GM15510 (cell line): ENCODE data around the gene PARP16.

ENCODE experiments used
- POLR2A ChIP-seq: IDR thresholded peaks from 3 replicates; pipeline ENCODE4 v1.6.1; 2011; ENCODE audit warnings: borderline replicate concordance; ENCODE audit not compliant: insufficient read length; ENCODE audit errors: extremely low read depth

The PARP16 gene

DNA sequence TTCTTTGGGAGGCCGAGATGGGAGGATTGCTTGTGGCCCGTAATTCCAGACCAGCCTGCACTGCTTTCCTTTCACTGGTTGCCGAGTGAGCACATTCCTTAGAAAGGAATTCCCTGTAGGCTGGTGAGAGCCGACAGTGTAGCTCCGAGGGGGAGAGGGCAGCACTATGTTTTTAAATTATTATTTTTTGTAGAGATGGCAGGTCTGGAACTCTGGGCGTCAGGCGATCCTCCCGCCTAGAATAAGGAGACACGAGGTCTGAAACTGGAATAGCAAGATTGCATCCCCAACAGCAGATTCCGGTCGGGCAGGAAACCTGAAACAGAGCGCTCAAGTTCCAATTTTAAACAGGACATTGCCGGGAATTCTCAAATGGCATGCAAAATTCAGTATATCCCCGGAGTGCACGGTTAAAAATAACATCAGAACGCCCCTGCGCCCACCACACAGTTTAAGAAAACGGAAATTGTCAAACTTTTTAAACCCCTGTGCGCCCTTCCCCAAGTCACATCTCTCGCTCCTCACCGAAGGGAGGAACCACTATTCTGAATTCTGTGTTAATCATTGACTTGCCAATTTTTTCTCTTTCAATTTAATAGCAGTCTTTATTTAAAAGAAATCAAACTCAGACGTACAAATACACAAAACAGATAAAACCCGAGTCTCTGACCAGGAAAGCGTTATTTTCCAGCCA lies 17.2 kb upstream of the PARP16 start:
- TF ChIP-seq POLR2A = no peak

DNA sequence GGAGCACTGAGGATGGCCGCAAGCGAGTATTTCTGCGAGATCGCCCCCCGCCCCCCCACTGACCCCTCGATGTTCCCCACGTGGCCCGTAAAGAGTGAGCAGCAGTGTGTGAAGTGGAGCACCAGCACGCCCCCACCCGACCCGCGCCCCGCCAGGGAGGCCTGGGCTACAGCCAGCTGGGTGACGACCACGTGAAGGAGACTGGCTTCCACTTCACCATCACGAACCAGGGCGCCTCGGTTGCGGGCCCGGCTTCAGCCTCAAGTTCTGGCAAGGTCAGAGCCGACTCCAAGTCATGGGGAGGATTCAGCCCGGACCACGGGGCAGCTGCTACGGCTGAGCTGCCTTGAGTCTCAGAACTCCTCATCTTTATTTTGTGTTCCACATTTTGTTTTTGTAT lies 15.4 kb upstream of the PARP16 start:
- TF ChIP-seq POLR2A = no peak

DNA sequence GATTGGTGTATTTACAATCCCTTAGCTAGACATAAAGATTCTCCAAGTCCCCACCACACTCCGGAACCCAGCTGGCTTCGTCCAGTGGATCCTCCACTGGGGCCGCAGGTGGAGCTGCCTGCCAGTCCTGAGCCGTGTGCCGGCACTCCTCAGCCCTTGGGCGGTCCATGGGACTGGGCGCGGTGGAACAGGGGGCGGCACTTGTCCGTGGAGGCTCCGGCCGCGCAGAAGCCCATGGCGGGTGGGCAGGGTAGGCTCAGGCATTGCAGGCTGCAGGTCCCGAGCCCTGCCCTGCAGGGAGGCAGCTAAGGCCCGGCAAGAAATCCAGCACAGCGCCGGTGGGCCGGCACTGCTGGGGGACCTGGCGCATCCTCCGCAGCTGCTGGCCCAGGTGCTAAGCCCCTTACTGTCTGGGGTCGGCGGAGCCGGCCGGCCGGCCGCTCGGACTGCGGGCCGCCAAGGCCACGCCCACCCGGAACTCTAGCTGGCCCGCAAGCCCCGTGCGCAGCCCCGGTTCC lies 14.3 kb upstream of the PARP16 start:
- no peak for TF ChIP-seq POLR2A

DNA sequence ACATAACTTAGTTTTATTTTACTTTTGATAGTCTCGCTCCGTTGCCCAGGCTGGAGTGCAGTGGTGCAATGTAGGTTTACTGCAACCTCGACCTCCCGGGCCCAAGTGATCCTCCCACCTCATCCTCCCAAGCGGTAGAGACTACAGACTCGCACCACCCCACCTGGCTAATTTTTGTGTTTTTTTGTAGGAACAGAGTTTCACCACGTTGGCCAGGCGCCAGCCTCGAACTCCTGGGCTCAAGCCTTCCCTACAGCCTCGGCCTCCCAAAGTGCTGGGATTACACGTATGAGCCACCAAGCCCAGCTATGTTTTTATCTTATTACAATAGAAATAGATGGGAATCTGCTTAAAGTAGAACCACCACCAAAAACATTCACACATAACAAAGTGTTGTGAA lies 12.0 kb upstream of the PARP16 start:
- no peak for TF ChIP-seq POLR2A

DNA sequence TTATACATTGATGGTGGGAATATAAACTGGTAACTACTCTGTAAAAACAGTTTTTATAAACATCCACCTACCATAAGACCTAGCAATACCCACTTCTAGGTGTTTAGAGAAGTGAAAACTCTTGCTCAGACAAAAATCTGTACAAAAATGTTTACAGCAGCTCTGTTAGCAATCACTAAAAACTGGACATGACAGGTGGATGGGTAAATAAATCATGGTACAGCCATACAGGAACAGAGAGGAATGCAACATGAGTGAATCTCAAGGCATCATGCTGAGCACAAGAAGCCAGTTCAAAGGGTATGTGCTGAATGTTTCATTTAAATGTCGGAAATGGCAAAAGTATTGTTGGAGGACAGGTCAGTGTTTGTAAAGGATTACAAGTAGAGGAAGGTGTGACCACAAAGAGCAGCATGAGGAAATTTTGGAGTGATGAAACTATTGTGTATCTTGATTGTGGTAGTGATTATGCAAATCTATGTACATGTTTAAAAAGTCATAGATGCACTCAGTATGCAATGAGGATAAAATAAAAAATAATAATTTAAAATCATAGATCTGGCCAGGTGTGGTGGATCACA lies 6.3 kb upstream of the PARP16 start:
- no peak for TF ChIP-seq POLR2A

DNA sequence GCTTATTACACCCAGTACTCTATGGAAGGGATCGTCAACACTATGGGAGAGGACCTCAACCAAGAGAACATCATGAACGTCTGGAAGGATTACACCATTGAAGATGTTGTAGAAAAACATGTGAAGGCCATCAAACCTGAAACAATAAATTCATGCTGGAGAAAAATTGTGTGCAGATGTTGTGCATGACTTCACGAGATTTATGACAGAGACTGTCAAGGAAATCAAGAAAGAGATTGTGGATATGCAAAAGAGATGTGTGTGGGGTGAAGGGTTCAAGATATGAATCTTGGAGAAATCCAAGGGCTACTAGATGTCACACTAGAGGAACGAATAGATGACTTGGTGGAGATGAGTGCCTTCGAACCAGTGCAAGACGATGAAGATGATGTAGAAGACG lies 3.5 kb upstream of the PARP16 start:
- TF ChIP-seq POLR2A = no peak

DNA sequence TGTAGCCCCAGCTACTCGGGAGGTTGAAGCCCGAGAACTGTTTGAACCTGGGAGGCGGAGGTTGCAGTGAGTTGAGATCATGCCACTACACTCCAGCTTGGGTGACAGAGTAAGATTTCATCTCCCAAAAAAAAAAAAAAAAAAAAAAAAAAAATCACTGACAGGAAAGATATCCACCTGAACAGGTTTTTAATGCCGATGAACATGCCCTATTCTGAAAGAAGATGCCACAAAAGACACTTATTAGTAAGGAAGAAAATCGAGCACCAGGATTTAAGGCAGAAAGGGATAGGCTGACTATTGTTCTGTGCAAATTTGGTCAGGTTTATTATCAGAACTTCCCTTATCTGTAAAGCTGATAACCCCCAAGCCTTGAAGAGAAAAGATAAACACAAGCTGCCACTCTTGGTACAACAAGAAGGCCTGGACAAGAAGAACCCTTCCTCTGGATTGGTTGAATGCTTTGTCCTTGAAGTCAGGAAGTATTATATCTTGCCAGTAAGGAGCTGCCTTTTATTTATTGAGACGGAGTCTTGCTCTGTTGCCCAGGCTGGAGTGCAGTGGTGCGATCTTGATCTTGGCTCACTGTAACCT lies 2.7 kb upstream of the PARP16 start:
- TF ChIP-seq POLR2A = no peak

DNA sequence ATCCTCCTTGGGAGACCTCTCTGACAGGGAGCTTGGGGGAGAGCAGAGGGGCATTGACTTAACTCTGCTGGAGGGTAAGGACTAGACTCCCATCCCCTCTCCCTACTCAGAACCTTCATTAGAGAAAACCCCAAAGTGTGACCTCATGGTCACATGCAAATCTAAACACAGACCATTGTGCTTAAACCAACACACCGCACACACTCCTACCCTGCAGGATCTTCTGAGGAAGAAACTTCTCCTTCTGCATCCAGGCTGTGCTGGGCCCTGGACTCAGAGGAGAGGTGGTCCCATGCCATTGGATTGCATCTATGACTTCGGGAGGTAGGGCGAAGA lies 805 bp upstream of the PARP16 start:
- no peak for TF ChIP-seq POLR2A

DNA sequence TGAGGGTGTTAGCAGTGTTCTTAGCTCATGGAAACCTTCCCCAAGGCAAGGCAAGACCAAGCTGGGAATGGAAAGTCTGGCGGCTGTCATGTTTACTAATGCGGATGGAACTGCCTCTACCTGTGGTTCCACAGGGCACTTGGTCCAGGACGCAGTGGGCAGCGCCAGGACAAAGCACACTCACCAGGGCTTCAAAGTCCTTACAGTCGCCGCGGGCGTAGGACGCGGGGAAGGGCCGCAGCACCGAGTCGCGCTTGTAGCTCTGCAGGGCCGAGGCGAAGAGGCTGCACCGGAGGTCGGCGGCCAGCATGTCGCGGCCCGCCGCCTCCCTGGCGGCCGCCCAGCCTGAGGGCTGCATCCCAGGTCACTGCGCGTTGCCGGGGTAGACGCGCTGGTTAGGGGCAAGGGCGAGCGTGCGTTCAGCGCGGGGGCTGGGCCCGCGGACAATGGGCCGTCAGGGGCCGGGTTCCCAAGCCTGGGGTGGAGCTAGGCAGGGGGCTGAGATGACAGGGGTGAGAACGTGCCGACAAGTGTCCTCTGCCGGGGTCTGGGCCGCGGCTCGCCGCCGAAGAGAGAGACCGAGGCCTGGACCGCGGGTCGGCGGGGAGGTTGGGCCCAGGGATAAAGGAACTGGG lies 497 bp downstream of the PARP16 start:
- TF ChIP-seq POLR2A = no peak

DNA sequence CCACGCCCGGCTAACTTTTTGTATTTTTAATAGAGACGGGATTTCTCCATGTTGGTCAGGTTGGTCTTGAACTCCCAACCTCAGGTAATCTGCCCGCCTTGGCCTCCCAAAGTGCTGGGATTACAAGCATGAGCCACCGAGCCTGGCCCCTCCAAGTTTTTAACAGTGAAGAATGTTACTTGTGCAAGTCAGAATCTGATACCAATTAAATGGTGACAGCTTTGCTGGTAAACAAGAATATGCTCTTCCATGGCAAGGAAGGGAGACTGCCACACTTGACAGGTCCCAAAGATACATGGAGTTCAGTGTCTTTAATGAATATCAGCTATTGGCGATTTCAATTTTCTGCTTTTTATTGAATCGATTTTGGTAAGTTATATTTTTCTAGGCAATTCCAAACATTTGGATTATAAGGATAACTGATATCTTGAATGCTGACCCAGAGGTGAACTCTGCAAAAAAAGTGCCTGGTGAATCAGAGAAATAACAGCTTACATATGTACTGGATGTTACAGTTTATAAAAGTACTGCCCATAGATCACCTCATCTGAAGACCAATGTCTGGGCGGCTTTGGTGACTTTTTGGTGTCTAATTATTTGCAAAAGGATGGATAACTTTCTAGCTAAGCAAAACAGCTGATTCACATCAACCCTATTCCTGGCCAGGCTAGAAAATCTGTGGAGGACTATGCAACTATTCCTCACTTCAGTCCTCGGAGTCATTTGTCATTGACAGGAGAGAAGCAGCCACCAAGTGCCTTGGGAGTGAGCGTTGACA lies 1.2 kb downstream of the PARP16 start:
- no peak for TF ChIP-seq POLR2A

DNA sequence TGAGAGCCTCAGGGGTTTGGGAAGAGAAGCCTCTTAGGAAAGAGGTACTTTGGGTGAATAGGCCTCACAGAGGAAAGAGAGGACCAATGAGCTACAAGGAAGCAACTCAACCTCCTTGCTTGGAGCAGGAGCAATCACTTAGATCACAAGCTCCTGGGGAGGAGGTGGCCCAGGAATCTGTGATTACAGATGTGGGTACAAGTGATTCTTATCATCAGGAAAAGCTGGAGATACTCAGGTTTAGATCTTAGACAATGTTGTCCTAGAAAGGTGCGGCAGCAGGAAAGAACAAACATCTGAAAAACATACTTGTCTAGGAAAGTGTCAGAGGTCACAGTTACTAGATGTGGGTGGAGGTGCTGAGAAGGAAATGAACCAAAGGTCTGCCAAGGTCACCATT lies 8.2 kb downstream of the PARP16 start:
- no peak for TF ChIP-seq POLR2A

DNA sequence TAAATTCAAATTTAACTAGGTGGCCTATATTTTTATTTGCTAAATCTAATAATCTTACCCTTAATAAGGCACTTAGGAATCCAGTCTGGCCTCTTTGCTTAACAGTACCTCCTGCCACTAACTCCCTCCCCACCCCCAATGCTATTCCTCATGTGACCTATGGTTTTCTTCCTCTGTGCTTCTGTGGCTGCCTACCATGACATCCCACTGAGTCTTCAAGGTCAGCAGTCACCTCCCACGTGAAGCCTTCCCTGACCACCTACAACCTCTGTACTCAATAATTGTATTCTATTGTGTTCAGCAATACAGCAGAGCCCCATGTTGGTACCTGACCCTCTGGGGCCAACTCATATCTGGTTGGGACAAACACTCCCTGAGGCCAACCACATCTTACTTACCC lies 9.7 kb downstream of the PARP16 start:
- no peak for TF ChIP-seq POLR2A

DNA sequence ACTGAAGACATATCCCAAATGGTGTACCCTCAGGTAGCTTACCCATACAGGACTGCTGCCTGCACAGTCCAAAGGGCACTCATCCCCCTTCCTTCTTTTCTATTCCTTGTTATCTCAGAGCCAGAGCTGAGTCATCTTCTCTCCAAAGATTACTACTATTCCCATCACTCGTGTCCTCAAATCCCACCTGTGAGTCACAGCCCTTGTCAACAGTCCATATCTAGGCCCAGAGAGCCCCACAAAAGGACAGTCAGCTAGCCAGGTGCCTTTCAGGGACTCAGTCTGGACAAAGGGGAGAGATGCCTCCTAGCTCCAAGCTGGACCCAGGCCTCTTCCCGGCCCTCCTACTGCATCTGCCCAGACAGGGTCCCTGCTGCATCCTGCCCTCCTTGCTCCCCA lies 11.0 kb downstream of the PARP16 start:
- no peak for TF ChIP-seq POLR2A

DNA sequence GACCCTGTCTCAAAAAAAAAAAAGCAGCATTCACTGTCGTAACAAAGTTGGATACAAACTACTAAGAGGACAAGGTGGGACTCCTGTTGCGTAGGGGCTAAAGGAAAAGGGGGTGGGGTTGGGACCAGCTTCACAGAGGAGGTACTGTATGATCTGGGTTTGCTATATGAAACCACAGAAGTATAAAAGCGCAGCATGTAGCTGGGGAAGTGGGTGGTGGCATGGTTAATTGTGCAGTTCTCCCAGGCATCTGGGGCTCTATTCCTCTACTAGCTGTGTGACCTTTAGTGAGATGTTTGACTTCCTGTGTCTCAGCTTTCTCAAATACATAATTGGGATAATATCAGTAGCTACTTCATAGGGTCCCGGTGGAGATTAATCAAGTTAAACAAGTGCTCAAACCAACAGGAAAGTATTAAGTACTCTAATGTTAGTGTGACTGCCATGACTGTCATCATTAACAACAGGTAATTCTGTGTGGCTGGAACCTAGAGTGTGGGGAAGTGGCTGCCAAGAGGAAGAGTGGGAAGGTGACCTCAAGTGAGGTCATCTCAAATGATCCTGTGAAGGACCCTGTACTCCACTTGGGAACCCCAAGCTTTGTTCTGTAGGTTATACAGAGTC lies 11.5 kb downstream of the PARP16 start:
- TF ChIP-seq POLR2A = no peak
